HCT116 (cell line): ENCODE data around the gene TMEM243. TPM values are rescaled to one million over a fixed set of nuclear protein-coding genes. Genes with fewer than 3 reads are reported as not detected.
A peak's percentile ranks its signal among the peaks of the same experiment; 100 is the strongest.

ENCODE experiments used
- ATAC-seq: fragments of 200-7000 bp; cut with Tn5 transposase; 2 replicates; pipeline ENCODE4 v1.9.1; 2020; ENCODE audit warnings: mild to moderate bottlenecking, moderate library complexity
- Bru-seq: library from RNA; stranded (reverse); fragments of 400-500 nt; gene quantifications from one replicate; lab custom pipeline; 2021; lab: Mats Ljungman, UMichigan
- BruChase-seq, 2 experiments: library from RNA; stranded (reverse); fragments of 400-500 nt; gene quantifications; one replicate each; lab custom pipeline; 2021; lab: Mats Ljungman, UMichigan
- BruUV-seq: library from RNA; stranded (reverse); fragments of 400-500 nt; replicated peaks from 2 replicates; lab custom pipeline; 2021; lab: Mats Ljungman, UMichigan
- CTCF ChIA-PET: fragments of 300-600 bp; sonication (Branson Sonifier 250); formaldehyde crosslinking; loops from one replicate; lab custom pipeline; 2021; ENCODE audit warnings: antibody characterized with exemption; lab: Charles Lee
- POLR2A ChIA-PET: fragments of 300-600, 350-600 bp; sonication (Branson Sonifier 250); formaldehyde crosslinking; loops from one replicate; lab custom pipeline; 2021; ENCODE audit warnings: antibody characterized with exemption; lab: Charles Lee
- RAD21 ChIA-PET, 2 experiments: fragments of 300-600 bp; sonication (Branson Sonifier 250); formaldehyde crosslinking; loops; one replicate each; lab custom pipeline; 2023; ENCODE audit warnings: low total read pairs in 2 of 2; ENCODE audit not compliant: uncharacterized antibody in 2 of 2, unreplicated experiment in 2 of 2, low non-redundant PET in 1 of 2; lab: Charles Lee
- DNase-seq: peaks from one replicate; pipeline ENCODE4 v3.0.0-alpha.2; 2010; ENCODE audit warnings: low read depth, low spot score
- H2AFZ ChIP-seq: fragments of 200-600 bp; shearing (Covaris generic), sonication (generic); 2 replicates; pipeline ENCODE4 v1.6.1; 2017; ENCODE audit warnings: low read depth, mixed run types, mixed read lengths, antibody characterized with exemption, low read length; ENCODE audit not compliant: poor library complexity, severe bottlenecking
- H3K27ac ChIP-seq: 2 replicates; pipeline ENCODE4 v1.5.1; 2012; ENCODE audit warnings: low read depth, low read length
- H3K27me3 ChIP-seq: fragments of 200-600 bp; sonication (generic); 2 replicates; pipeline ENCODE4 v1.6.1; 2016; ENCODE audit warnings: mixed run types, low read length, mixed read lengths; ENCODE audit not compliant: insufficient read depth
- H3K36me3 ChIP-seq, 2 experiments: fragments of 200-500 bp in 1 of 2; fragments of 200-600 bp in 1 of 2; sonication (Bioruptor generic) in 1 of 2; sonication (generic) in 1 of 2; 2 replicates each; pipeline versions ENCODE4 v1.5.1 to v1.6.1; 2014 to 2016; ENCODE audit warnings: low read length in 2 of 2, inconsistent platforms in 1 of 2, mixed read lengths in 1 of 2, mixed run types in 1 of 2; ENCODE audit not compliant: insufficient read depth in 2 of 2, control insufficient read depth in 1 of 2
- H3K4me1 ChIP-seq, 2 experiments: fragments of 200-600 bp in 1 of 2; sonication (generic) in 1 of 2; 2 replicates each; pipeline versions ENCODE4 v1.5.1 to v1.6.1; 2012 to 2017; ENCODE audit warnings: low read length in 2 of 2, inconsistent platforms in 1 of 2, mild to moderate bottlenecking in 1 of 2, mixed read lengths in 1 of 2, mixed run types in 1 of 2, moderate library complexity in 1 of 2; ENCODE audit not compliant: insufficient read depth in 2 of 2, control insufficient read depth in 1 of 2
- H3K4me2 ChIP-seq: fragments of 200-600 bp; sonication (generic); 2 replicates; pipeline ENCODE4 v1.6.1; 2017; ENCODE audit warnings: mixed run types, low read length, mixed read lengths
- H3K4me3 ChIP-seq, 2 experiments: fragments of 200-600 bp in 1 of 2; sonication (generic) in 1 of 2; replicated peaks in 1 of 2; 2 replicates each; pipeline ENCODE4 v1.5.1; 2011 to 2016; ENCODE audit warnings: low read length in 2 of 2, control low read depth in 1 of 2, low read depth in 1 of 2, mild to moderate bottlenecking in 1 of 2, mixed read lengths in 1 of 2, mixed run types in 1 of 2
- H3K79me2 ChIP-seq: fragments of 200-600 bp; sonication (generic); 2 replicates; pipeline ENCODE4 v1.6.1; 2017; ENCODE audit warnings: mild to moderate bottlenecking, mixed run types, low read length, moderate library complexity, mixed read lengths; ENCODE audit not compliant: insufficient read depth
- H3K9ac ChIP-seq: fragments of 200-600 bp; sonication (generic); 2 replicates; pipeline ENCODE4 v1.6.1; 2016; ENCODE audit warnings: low read length, mixed read lengths
- H3K9me2 ChIP-seq: fragments of 200-600 bp; sonication (generic), shearing (Covaris generic); 2 replicates; pipeline ENCODE4 v1.6.1; 2017; ENCODE audit warnings: mixed run types, mild to moderate bottlenecking, moderate library complexity; ENCODE audit not compliant: insufficient read depth
- H3K9me3 ChIP-seq, 2 experiments: fragments of 200-500 bp in 1 of 2; fragments of 200-600 bp in 1 of 2; sonication (Bioruptor generic) in 1 of 2; sonication (generic) in 1 of 2; 2 replicates each; pipeline ENCODE4 v1.6.1; 2014 to 2017; ENCODE audit warnings: low read length in 2 of 2, mixed read lengths in 2 of 2, inconsistent platforms in 1 of 2, low read depth in 1 of 2, mild to moderate bottlenecking in 1 of 2, mixed run types in 1 of 2, moderate library complexity in 1 of 2; ENCODE audit not compliant: control insufficient read depth in 1 of 2, insufficient read depth in 1 of 2
- H4K20me1 ChIP-seq: fragments of 200-600 bp; sonication (generic), shearing (Covaris generic); 2 replicates; pipeline ENCODE4 v1.6.1; 2017; ENCODE audit warnings: mixed run types, mild to moderate bottlenecking, moderate library complexity; ENCODE audit not compliant: insufficient read depth
- EGR1 ChIP-seq: IDR thresholded peaks from 2 replicates; pipeline ENCODE4 v1.6.1; 2012; ENCODE audit warnings: low read depth
- POLR2AphosphoS5 ChIP-seq: IDR thresholded peaks from 2 replicates; pipeline ENCODE4 v1.6.1; 2011; ENCODE audit warnings: mild to moderate bottlenecking, low read depth, low read length, moderate library complexity
- RAD21 ChIP-seq: IDR thresholded peaks from 2 replicates; pipeline ENCODE4 v1.6.1; 2012; ENCODE audit warnings: low read depth, mild to moderate bottlenecking
- SRF ChIP-seq: IDR thresholded peaks from 2 replicates; pipeline ENCODE4 v1.6.1; 2012; ENCODE audit warnings: low read depth
- intact Hi-C: fragments of 100-400 bp; cut with micrococcal nuclease; formaldehyde crosslinking; loops from 2 replicates; pipeline ENCODE4 v1.10.0; 2022
- long read RNA-seq: library from polyadenylated mRNA; unstranded; transcript quantifications from one replicate; pipeline ENCODE4 v2.0.0, GENCODE V29; 2021; ENCODE audit not compliant: unreplicated experiment
- polyA plus RNA-seq: library from polyadenylated mRNA; unstranded; fragments of >200 nt; gene quantifications from 2 replicates; pipeline ENCODE4 v1.2.1, GENCODE V29; 2012; ENCODE audit warnings: missing spikeins
- total RNA-seq: library from RNA; stranded (reverse); gene quantifications from one replicate; pipeline ENCODE4 v1.2.1, GENCODE V29; 2021; ENCODE audit not compliant: unreplicated experiment
- TF ChIP-seq, protein P1 (sequence below): IDR thresholded peaks from 2 replicates; pipeline ENCODE4 v1.6.1; 2012
- TF ChIP-seq, protein P2 (sequence below), 3 experiments: fragments of 200-600 bp in 1 of 3; sonication (generic) in 1 of 3; IDR thresholded peaks in 2 of 3; conservative IDR thresholded peaks in 1 of 3; 2 replicates each; pipeline ENCODE4 v1.5.1; 2012 to 2017; ENCODE audit warnings: low read depth in 2 of 3, low read length in 2 of 3, antibody characterized with exemption in 1 of 3, borderline replicate concordance in 1 of 3, control low read depth in 1 of 3, mild to moderate bottlenecking in 1 of 3, mixed read lengths in 1 of 3, mixed run types in 1 of 3, moderate library complexity in 1 of 3; ENCODE audit not compliant: insufficient read depth in 1 of 3
- TF ChIP-seq, protein P3 (sequence below): IDR thresholded peaks from 2 replicates; pipeline ENCODE4 v1.6.1; 2012; ENCODE audit warnings: low read depth

The TMEM243 gene, protein sequence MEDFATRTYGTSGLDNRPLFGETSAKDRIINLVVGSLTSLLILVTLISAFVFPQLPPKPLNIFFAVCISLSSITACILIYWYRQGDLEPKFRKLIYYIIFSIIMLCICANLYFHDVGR
- total RNA-seq (23.3 TPM), Bru-seq, nascent RNA (percentile 81 among the genes with signal in this experiment), BruChase-seq, experiment 1, labeled RNA remaining after a 6-hour chase (percentile 55 among the genes with signal in this experiment), BruChase-seq, experiment 2, labeled RNA remaining after a 2-hour chase (percentile 68 among the genes with signal in this experiment)
- 10.2 and 15.0 TPM in 2 replicates for polyA plus RNA-seq
- long read RNA-seq, transcript TMEM243-201 (4 exons, 1,063 nt): minor isoform, 14 of 54 reads
- long read RNA-seq, transcript TMEM243-203 (5 exons, 1,273 nt): major isoform, 36 of 54 reads
- long read RNA-seq, partial matches to known transcripts: 0 of 54 reads
- long read RNA-seq, other reads (novel, unspliced or antisense): 4 of 54 reads

DNA sequence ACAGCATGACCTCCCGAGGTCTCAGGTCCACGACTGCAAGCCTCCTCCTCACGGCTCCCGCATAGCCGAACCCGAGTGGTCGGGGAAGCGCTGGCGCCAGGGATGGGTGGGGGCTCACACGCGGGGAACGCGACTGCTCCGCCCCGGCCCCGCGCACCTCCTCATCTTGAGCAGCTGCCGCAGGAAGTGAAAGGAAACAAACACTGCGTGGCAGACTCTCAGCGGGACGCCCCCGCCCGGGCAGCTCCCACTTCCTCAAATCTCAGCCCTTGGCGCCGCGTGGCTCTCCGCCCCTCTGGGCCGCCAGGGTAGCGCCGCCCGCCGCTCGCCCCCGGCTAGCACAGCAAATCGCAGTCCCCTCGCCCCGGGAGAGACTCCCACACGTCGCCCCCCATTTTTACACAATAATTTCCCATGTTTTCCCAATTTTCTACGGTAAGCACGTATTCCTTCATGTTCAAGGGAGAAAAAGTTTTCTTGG, at the start of gene TMEM243:
Gene TMEM243 (minus strand): TSS at position 188 of the 481 bp plus-strand sequence. CDS start 229 bp downstream, outside the sequence.
- Histone ChIP-seq H3K9ac (peak within 1 kb of the TSS; percentile 97), H3K9me3 (no peaks in the 10 kb centered on the region), H3K4me1 (peaks cover 0 to 19% of the 10 kb centered on the region in 2 experiments; a peak in 3 of 4 replicates), H3K4me2 (peak within 1 kb of the TSS; percentile 81), H3K27me3 (no peaks in the 10 kb centered on the region), H4K20me1 (no peaks in the 10 kb centered on the region; the same call in 1 of the 2 replicates), H3K79me2 (peaks cover 50% of the 10 kb centered on the region), H3K27ac (peak within 1 kb of the TSS; percentile 75), H3K36me3 (no peaks in the 10 kb centered on the region; a peak in 2 of 4 replicates), H2AFZ (peak within 1 kb of the TSS; percentile 79), H3K9me2 (no peaks in the 10 kb centered on the region), H3K4me3 (peak within 1 kb of the TSS; percentile 85 to 92)
- no TSS peak for BruUV-seq
- CTCF ChIA-PET: interaction anchor here (1.3 kb wide), 1 partner anchor 11 kb away, joined by 4 read pairs; no protein-coding TSS in a partner anchor
- POLR2A ChIA-PET: interaction anchor here (1.7 to 2.1 kb wide), 2 partner anchors 20 to 67 kb away, joined by 6 to 10 read pairs; partner anchors contain the start of gene DMTF1
- TF ChIP-seq POLR2AphosphoS5: 0 out of 2 replicates have a peak, but pooled peaks have one; percentile 16
- TF ChIP-seq EGR1: peak; percentile 81
- TF ChIP-seq, protein P1, sequence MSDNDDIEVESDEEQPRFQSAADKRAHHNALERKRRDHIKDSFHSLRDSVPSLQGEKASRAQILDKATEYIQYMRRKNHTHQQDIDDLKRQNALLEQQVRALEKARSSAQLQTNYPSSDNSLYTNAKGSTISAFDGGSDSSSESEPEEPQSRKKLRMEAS: peak; percentile 73
- TF ChIP-seq, protein P2, sequence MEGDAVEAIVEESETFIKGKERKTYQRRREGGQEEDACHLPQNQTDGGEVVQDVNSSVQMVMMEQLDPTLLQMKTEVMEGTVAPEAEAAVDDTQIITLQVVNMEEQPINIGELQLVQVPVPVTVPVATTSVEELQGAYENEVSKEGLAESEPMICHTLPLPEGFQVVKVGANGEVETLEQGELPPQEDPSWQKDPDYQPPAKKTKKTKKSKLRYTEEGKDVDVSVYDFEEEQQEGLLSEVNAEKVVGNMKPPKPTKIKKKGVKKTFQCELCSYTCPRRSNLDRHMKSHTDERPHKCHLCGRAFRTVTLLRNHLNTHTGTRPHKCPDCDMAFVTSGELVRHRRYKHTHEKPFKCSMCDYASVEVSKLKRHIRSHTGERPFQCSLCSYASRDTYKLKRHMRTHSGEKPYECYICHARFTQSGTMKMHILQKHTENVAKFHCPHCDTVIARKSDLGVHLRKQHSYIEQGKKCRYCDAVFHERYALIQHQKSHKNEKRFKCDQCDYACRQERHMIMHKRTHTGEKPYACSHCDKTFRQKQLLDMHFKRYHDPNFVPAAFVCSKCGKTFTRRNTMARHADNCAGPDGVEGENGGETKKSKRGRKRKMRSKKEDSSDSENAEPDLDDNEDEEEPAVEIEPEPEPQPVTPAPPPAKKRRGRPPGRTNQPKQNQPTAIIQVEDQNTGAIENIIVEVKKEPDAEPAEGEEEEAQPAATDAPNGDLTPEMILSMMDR (IDR thresholded peaks at IDR 0.05 in 2 of 3, conservative IDR thresholded peaks at IDR 0.05 in 1 of 3; ENCODE audit: borderline replicate concordance in 1 of 3, insufficient read depth in 1 of 3, low read depth in 2 of 3, low read length in 2 of 3): peak in 2 of 3 experiments; percentile 11 to 16; a peak in 1 of 6 replicates
- no peak for TF ChIP-seq RAD21
- TF ChIP-seq, protein P3, sequence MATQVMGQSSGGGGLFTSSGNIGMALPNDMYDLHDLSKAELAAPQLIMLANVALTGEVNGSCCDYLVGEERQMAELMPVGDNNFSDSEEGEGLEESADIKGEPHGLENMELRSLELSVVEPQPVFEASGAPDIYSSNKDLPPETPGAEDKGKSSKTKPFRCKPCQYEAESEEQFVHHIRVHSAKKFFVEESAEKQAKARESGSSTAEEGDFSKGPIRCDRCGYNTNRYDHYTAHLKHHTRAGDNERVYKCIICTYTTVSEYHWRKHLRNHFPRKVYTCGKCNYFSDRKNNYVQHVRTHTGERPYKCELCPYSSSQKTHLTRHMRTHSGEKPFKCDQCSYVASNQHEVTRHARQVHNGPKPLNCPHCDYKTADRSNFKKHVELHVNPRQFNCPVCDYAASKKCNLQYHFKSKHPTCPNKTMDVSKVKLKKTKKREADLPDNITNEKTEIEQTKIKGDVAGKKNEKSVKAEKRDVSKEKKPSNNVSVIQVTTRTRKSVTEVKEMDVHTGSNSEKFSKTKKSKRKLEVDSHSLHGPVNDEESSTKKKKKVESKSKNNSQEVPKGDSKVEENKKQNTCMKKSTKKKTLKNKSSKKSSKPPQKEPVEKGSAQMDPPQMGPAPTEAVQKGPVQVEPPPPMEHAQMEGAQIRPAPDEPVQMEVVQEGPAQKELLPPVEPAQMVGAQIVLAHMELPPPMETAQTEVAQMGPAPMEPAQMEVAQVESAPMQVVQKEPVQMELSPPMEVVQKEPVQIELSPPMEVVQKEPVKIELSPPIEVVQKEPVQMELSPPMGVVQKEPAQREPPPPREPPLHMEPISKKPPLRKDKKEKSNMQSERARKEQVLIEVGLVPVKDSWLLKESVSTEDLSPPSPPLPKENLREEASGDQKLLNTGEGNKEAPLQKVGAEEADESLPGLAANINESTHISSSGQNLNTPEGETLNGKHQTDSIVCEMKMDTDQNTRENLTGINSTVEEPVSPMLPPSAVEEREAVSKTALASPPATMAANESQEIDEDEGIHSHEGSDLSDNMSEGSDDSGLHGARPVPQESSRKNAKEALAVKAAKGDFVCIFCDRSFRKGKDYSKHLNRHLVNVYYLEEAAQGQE: no peak
- TF ChIP-seq SRF: no peak
- DNase-seq: no peak
- peak; percentile 65 for ATAC-seq
- intact Hi-C loops: loop anchor here (5.0 kb wide), 1 partner anchor 292 kb away; no protein-coding TSS in a partner anchor
- RAD21 ChIA-PET: no interaction called here
